Stimulated activated CD4-positive, alpha-beta T cell treated with anti-CD3 and anti-CD28 coated beads, Interleukin-12 subunit alpha, Interleukin-12 subunit beta, amount 100 ng/mL, for 24 hours (primary cell): ENCODE results near the gene RHOG.
A peak's percentile ranks its signal among the peaks of the same experiment; 100 is the strongest.
"Not testable (repeated sequence)": the region's sequence is repeated elsewhere in the genome, so short reads cannot be mapped to it uniquely, and the experiment has no call there.

Experiments
- DNase-seq, 2 experiments: peaks; one replicate each; pipeline ENCODE4 v3.0.0-alpha.2; 2020; ENCODE audit warnings: low read depth in 2 of 2

RHOG gene

GRCh38 chr11:3808861-3809623, 31.7 kb downstream of the RHOG start:
- no peak for DNase-seq

- peak; percentile 23 to 66 for DNase-seq
Observed at GRCh38 chr11:3807909-3808860, 32.6 kb downstream of the RHOG start, which contains the start of gene PGAP2. PGAP2 (plus strand) TSS chr11:3808560; CDS start chr11:3811260, 2,700 bp downstream.

GRCh38 chr11:3803726-3804495, 36.8 kb downstream of the RHOG start:
- DNase-seq: no peak

GRCh38 chr11:3802011-3802790, 38.6 kb downstream of the RHOG start:
- no peak for DNase-seq

GRCh38 chr11:3799873-3800272, 40.9 kb downstream of the RHOG start:
- no peak for DNase-seq

GRCh38 chr11:3799143-3799542, 41.6 kb downstream of the RHOG start:
- no peak for DNase-seq

GRCh38 chr11:3797329-3798090, 43.2 kb downstream of the RHOG start, which contains the start of gene NUP98:
NUP98 (minus strand) TSS chr11:3797554; CDS start chr11:3782117, 15,437 bp downstream.
- DNase-seq: peak; percentile 99

GRCh38 chr11:3796801-3797328, 43.9 kb downstream of the RHOG start:
- no peak for DNase-seq

GRCh38 chr11:3796346-3796745, 44.4 kb downstream of the RHOG start:
- no peak for DNase-seq

- DNase-seq: no peak
Observed at GRCh38 chr11:3796002-3796311, 44.8 kb downstream of the RHOG start.

- no peak for DNase-seq
Observed at GRCh38 chr11:3795131-3796001, 45.4 kb downstream of the RHOG start.

- not testable (repeated sequence) for DNase-seq
Observed at GRCh38 chr11:3794387-3794786, 46.4 kb downstream of the RHOG start.

- DNase-seq: no peak
Observed at GRCh38 chr11:3786781-3787428, 53.9 kb downstream of the RHOG start.

GRCh38 chr11:3783611-3784010, 57.1 kb downstream of the RHOG start:
- no peak for DNase-seq

- DNase-seq: no peak
Observed at GRCh38 chr11:3782963-3783362, 57.8 kb downstream of the RHOG start.

- DNase-seq: no peak
Observed at GRCh38 chr11:3781423-3781822, 59.3 kb downstream of the RHOG start.
